IPS-18c (cell line): ENCODE measurements around the gene PTPN14.
"Not testable (repeated sequence)": the region's sequence is repeated elsewhere in the genome, so short reads cannot be mapped to it uniquely, and the experiment has no call there.

Experiments
- H3K4me3 ChIP-seq: 2 replicates; pipeline ENCODE4 v1.7.0; 2013; ENCODE audit warnings: low read depth, mild to moderate bottlenecking, low read length, moderate library complexity; ENCODE audit not compliant: insufficient read depth
- H3K9me3 ChIP-seq: one replicate; pipeline ENCODE4 v1.6.1; 2013; ENCODE audit warnings: mild to moderate bottlenecking, low read length, moderate library complexity; ENCODE audit not compliant: control insufficient read depth, insufficient read depth

Gene PTPN14

GRCh38 chr1:214504330-214504729 lies 47.1 kb downstream of the PTPN14 start:
- Histone ChIP-seq H3K4me3 (no peak overlapping the region), H3K9me3 (no peaks in the 10 kb centered on the region)

- no peaks in the 10 kb centered on the region for H3K9me3 ChIP-seq
- no peak overlapping the region for H3K4me3 ChIP-seq
Observed at GRCh38 chr1:214503553-214503952, 47.8 kb downstream of the PTPN14 start.

GRCh38 chr1:214500340-214501055 lies 50.9 kb downstream of the PTPN14 start:
- H3K9me3 ChIP-seq, result no peaks in the 10 kb centered on the region
- no peak overlapping the region for H3K4me3 ChIP-seq

GRCh38 chr1:214499732-214500131 lies 51.7 kb downstream of the PTPN14 start:
- no peak overlapping the region for H3K4me3 ChIP-seq
- no peaks in the 10 kb centered on the region for H3K9me3 ChIP-seq

GRCh38 chr1:214498021-214498420 lies 53.4 kb downstream of the PTPN14 start:
- H3K4me3 ChIP-seq, result no peak overlapping the region
- no peaks in the 10 kb centered on the region for H3K9me3 ChIP-seq

- Histone ChIP-seq H3K9me3 (no peaks in the 10 kb centered on the region), H3K4me3 (no peak overlapping the region)
Observed at GRCh38 chr1:214496126-214496525, 55.3 kb downstream of the PTPN14 start.

GRCh38 chr1:214494706-214495105 lies 56.7 kb downstream of the PTPN14 start:
- Histone ChIP-seq H3K4me3 (no peak overlapping the region), H3K9me3 (no peaks in the 10 kb centered on the region)

- H3K4me3 ChIP-seq, result not testable (repeated sequence)
Observed at GRCh38 chr1:214494179-214494578, 57.2 kb downstream of the PTPN14 start.

GRCh38 chr1:214493126-214493796 lies 58.1 kb downstream of the PTPN14 start:
- Histone ChIP-seq H3K4me3 (no peak overlapping the region), H3K9me3 (no peaks in the 10 kb centered on the region)

More at GRCh38 chr1:214494179-214494578, 57.2 kb downstream of the PTPN14 start:
- not testable (repeated sequence) for H3K9me3 ChIP-seq

- Histone ChIP-seq H3K9me3 (no peaks in the 10 kb centered on the region), H3K4me3 (no peak overlapping the region)
Observed at GRCh38 chr1:214492401-214493075, 58.9 kb downstream of the PTPN14 start.

GRCh38 chr1:214491468-214492146 lies 59.8 kb downstream of the PTPN14 start:
- H3K9me3 ChIP-seq, result no peaks in the 10 kb centered on the region
- no peak overlapping the region for H3K4me3 ChIP-seq

- Histone ChIP-seq H3K9me3 (no peaks in the 10 kb centered on the region), H3K4me3 (no peak overlapping the region)
Observed at GRCh38 chr1:214485151-214485550, 66.3 kb downstream of the PTPN14 start.

GRCh38 chr1:214483180-214483579 lies 68.2 kb downstream of the PTPN14 start:
- not testable (repeated sequence) for H3K4me3 ChIP-seq

GRCh38 chr1:214481983-214482634 lies 69.3 kb downstream of the PTPN14 start:
- H3K9me3 ChIP-seq, result not testable (repeated sequence)

More at GRCh38 chr1:214483180-214483579, 68.2 kb downstream of the PTPN14 start:
- not testable (repeated sequence) for H3K9me3 ChIP-seq

GRCh38 chr1:214476986-214477870 lies 74.2 kb downstream of the PTPN14 start:
- Histone ChIP-seq H3K4me3 (no peak overlapping the region), H3K9me3 (no peaks in the 10 kb centered on the region)

More at GRCh38 chr1:214481983-214482634, 69.3 kb downstream of the PTPN14 start:
- H3K4me3 ChIP-seq, result not testable (repeated sequence)

GRCh38 chr1:214476229-214476985 lies 75.0 kb downstream of the PTPN14 start:
- Histone ChIP-seq H3K4me3 (no peak overlapping the region), H3K9me3 (no peaks in the 10 kb centered on the region)
